ENCODE data around the gene OR3A2.
"Not testable (repeated sequence)": the region's sequence is repeated elsewhere in the genome, so short reads cannot be mapped to it uniquely, and the experiment has no call there.

The OR3A2 gene

GRCh38 chr17:3401786-3402185 lies 15.7 kb upstream of the OR3A2 start:
- no peaks in the 10 kb centered on the region for H3K36me3 ChIP-seq
- H3K4me1 ChIP-seq: no peaks in the 10 kb centered on the region
- TF ChIP-seq CTCF (IDR thresholded peaks at IDR 0.05; ENCODE audit: low read depth, low read length): no peak
- no peaks in the 10 kb centered on the region for H3K9me3 ChIP-seq
- H3K4me3 ChIP-seq (ENCODE audit: low read depth, low read length): no peak overlapping the region
- DNase-seq: no peak
- no peaks in the 10 kb centered on the region for H3K27me3 ChIP-seq

- H3K36me3 ChIP-seq: no peaks in the 10 kb centered on the region
- no peaks in the 10 kb centered on the region for H3K27me3 ChIP-seq
- H3K9me3 ChIP-seq: no peaks in the 10 kb centered on the region
- H3K4me3 ChIP-seq (ENCODE audit: low read depth, low read length): no peak overlapping the region
- no peak for TF ChIP-seq CTCF (IDR thresholded peaks at IDR 0.05; ENCODE audit: low read depth, low read length)
- no peaks in the 10 kb centered on the region for H3K4me1 ChIP-seq
- no peak for DNase-seq
Measured at GRCh38 chr17:3400055-3400454, 13.9 kb upstream of the OR3A2 start.

GRCh38 chr17:3398310-3398709 lies 12.2 kb upstream of the OR3A2 start, which contains the start of gene OR1E1:
OR1E1 (minus strand) TSS chr17:3398410; CDS start chr17:3398410, 0 bp downstream.
- Histone ChIP-seq H3K27me3 (no peaks in the 10 kb centered on the region), H3K4me1 (no peaks in the 10 kb centered on the region), H3K4me3 (ENCODE audit: low read depth, low read length) (no peak within 1 kb of the TSS), H3K36me3 (no peaks in the 10 kb centered on the region), H3K9me3 (no peaks in the 10 kb centered on the region)
- DNase-seq: no peak
- TF ChIP-seq CTCF (IDR thresholded peaks at IDR 0.05; ENCODE audit: low read depth, low read length): no peak

- H3K9me3 ChIP-seq; DNase-seq; H3K4me3 ChIP-seq (ENCODE audit: low read depth, low read length); H3K4me1 ChIP-seq; H3K36me3 ChIP-seq; H3K27me3 ChIP-seq: not testable (repeated sequence)
Measured at GRCh38 chr17:3397801-3398200, 11.7 kb upstream of the OR3A2 start.

- Histone ChIP-seq H3K4me3 (ENCODE audit: low read depth, low read length) (no peak overlapping the region), H3K9me3 (no peaks in the 10 kb centered on the region), H3K4me1 (no peaks in the 10 kb centered on the region), H3K36me3 (no peaks in the 10 kb centered on the region), H3K27me3 (no peaks in the 10 kb centered on the region)
- TF ChIP-seq CTCF (IDR thresholded peaks at IDR 0.05; ENCODE audit: low read depth, low read length): no peak
- no peak for DNase-seq
Measured at GRCh38 chr17:3389791-3390190, 3.7 kb upstream of the OR3A2 start.

- no peak for TF ChIP-seq CTCF (IDR thresholded peaks at IDR 0.05; ENCODE audit: low read depth, low read length)
- no peaks in the 10 kb centered on the region for H3K36me3 ChIP-seq
Measured at GRCh38 chr17:3381957-3382356, 4.2 kb downstream of the OR3A2 start.

GRCh38 chr17:3378321-3378720 lies 7.8 kb downstream of the OR3A2 start:
- H3K4me3 ChIP-seq (ENCODE audit: low read depth, low read length): no peak overlapping the region
- H3K9me3 ChIP-seq: no peaks in the 10 kb centered on the region
- DNase-seq: no peak
- no peaks in the 10 kb centered on the region for H3K4me1 ChIP-seq
- no peak for TF ChIP-seq CTCF (IDR thresholded peaks at IDR 0.05; ENCODE audit: low read depth, low read length)
- no peaks in the 10 kb centered on the region for H3K36me3 ChIP-seq
- H3K27me3 ChIP-seq: no peaks in the 10 kb centered on the region

More at GRCh38 chr17:3381957-3382356, 4.2 kb downstream of the OR3A2 start:
- Histone ChIP-seq H3K27me3 (no peaks in the 10 kb centered on the region), H3K9me3 (no peaks in the 10 kb centered on the region), H3K4me1 (no peaks in the 10 kb centered on the region), H3K4me3 (ENCODE audit: low read depth, low read length) (no peak overlapping the region)
- no peak for DNase-seq

- not testable (repeated sequence) for H3K4me1 ChIP-seq; H3K27me3 ChIP-seq; H3K4me3 ChIP-seq (ENCODE audit: low read depth, low read length); DNase-seq; H3K36me3 ChIP-seq; H3K9me3 ChIP-seq
Measured at GRCh38 chr17:3371167-3371566, 14.9 kb downstream of the OR3A2 start.

- H3K4me3 ChIP-seq (ENCODE audit: low read depth, low read length); H3K4me1 ChIP-seq; DNase-seq; H3K9me3 ChIP-seq; H3K27me3 ChIP-seq; H3K36me3 ChIP-seq: not testable (repeated sequence)
Measured at GRCh38 chr17:3342782-3343181, 43.3 kb downstream of the OR3A2 start.
